ENCODE data around the gene TNFRSF21. TPM values are rescaled to one million over a fixed set of nuclear protein-coding genes. Genes with fewer than 3 reads are reported as not detected.

TNFRSF21 gene
- total RNA-seq, 1 experiment from 2014 or later = 47.3 TPM

GRCh38 chr6:47250302-47250701, 59.4 kb downstream of the TNFRSF21 start (continued):
- TF ChIP-seq, protein P1, sequence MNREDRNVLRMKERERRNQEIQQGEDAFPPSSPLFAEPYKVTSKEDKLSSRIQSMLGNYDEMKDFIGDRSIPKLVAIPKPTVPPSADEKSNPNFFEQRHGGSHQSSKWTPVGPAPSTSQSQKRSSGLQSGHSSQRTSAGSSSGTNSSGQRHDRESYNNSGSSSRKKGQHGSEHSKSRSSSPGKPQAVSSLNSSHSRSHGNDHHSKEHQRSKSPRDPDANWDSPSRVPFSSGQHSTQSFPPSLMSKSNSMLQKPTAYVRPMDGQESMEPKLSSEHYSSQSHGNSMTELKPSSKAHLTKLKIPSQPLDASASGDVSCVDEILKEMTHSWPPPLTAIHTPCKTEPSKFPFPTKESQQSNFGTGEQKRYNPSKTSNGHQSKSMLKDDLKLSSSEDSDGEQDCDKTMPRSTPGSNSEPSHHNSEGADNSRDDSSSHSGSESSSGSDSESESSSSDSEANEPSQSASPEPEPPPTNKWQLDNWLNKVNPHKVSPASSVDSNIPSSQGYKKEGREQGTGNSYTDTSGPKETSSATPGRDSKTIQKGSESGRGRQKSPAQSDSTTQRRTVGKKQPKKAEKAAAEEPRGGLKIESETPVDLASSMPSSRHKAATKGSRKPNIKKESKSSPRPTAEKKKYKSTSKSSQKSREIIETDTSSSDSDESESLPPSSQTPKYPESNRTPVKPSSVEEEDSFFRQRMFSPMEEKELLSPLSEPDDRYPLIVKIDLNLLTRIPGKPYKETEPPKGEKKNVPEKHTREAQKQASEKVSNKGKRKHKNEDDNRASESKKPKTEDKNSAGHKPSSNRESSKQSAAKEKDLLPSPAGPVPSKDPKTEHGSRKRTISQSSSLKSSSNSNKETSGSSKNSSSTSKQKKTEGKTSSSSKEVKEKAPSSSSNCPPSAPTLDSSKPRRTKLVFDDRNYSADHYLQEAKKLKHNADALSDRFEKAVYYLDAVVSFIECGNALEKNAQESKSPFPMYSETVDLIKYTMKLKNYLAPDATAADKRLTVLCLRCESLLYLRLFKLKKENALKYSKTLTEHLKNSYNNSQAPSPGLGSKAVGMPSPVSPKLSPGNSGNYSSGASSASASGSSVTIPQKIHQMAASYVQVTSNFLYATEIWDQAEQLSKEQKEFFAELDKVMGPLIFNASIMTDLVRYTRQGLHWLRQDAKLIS (CRISPR knock-in tag; IDR thresholded peaks at IDR 0.05; ENCODE audit: borderline replicate concordance) = no peak

DNA sequence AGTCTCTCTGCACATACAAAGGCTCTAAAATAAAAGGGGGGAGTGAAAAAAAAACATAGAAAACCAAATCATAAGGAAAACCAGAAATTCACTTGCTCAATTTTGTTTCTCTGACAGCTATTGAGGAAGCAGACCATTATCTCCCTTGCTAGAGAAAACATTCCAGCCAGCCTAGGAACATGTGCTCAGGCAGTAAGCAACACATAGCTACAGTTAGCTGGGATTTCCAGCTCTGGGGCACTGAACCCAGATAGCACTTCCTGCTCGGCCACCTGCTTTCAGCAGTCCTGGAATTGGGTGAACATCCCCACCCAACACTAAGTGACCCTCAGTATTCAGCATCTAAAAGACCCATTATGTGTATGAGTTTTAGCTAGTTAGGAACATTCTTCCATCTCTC, 61.3 kb downstream of the TNFRSF21 start:
- Mint-ChIP-seq H3K9me3 (peaks cover 5% of the 10 kb centered on the region), H3K4me1 (peaks cover 40% of the 10 kb centered on the region), H3K27me3 (ENCODE audit: low read depth) (no peaks in the 10 kb centered on the region), H3K36me3 (peaks cover 20% of the 10 kb centered on the region), H3K4me3 (no peak overlapping the region), H3K27ac (peak overlapping the region; percentile 55; the same call in 1 of the 2 replicates)
- DNase-seq (ENCODE audit: low spot score) = no peak
- TF ChIP-seq MYBL2 (CRISPR knock-in tag; IDR thresholded peaks at IDR 0.05) = no peak
- no peak for TF ChIP-seq ATF3 (CRISPR knock-in tag; conservative IDR thresholded peaks at IDR 0.05)
- no peak for TF ChIP-seq STAT6 (CRISPR knock-in tag; conservative IDR thresholded peaks at IDR 0.05; ENCODE audit: low read depth)
- TF ChIP-seq, protein P2, sequence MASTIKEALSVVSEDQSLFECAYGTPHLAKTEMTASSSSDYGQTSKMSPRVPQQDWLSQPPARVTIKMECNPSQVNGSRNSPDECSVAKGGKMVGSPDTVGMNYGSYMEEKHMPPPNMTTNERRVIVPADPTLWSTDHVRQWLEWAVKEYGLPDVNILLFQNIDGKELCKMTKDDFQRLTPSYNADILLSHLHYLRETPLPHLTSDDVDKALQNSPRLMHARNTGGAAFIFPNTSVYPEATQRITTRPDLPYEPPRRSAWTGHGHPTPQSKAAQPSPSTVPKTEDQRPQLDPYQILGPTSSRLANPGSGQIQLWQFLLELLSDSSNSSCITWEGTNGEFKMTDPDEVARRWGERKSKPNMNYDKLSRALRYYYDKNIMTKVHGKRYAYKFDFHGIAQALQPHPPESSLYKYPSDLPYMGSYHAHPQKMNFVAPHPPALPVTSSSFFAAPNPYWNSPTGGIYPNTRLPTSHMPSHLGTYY (CRISPR knock-in tag; IDR thresholded peaks at IDR 0.05) = no peak
- no peak for TF ChIP-seq ZNF396 (CRISPR knock-in tag; IDR thresholded peaks at IDR 0.05; ENCODE audit: borderline replicate concordance)
- TF ChIP-seq FOXP1 (CRISPR knock-in tag; IDR thresholded peaks at IDR 0.05; ENCODE audit: borderline replicate concordance) = no peak
- no peak for TF ChIP-seq NR2C2 (CRISPR knock-in tag; IDR thresholded peaks at IDR 0.05)
- no peak for TF ChIP-seq SOX15 (CRISPR knock-in tag; IDR thresholded peaks at IDR 0.05)
- TF ChIP-seq IRF2 (CRISPR knock-in tag; IDR thresholded peaks at IDR 0.05; ENCODE audit: borderline replicate concordance, low read depth) = no peak
- ChIA-PET POLR2A (interaction anchor here (0.6 kb wide), 1 partner anchor 146 kb away, joined by 3 read pairs; no protein-coding TSS in a partner anchor), CTCF (interaction anchor here (1.1 to 2.1 kb wide), 3 partner anchors 14 to 151 kb away, joined by 3 to 9 read pairs (median 8); no protein-coding TSS in a partner anchor)
- peak; percentile 44 for ATAC-seq

DNA sequence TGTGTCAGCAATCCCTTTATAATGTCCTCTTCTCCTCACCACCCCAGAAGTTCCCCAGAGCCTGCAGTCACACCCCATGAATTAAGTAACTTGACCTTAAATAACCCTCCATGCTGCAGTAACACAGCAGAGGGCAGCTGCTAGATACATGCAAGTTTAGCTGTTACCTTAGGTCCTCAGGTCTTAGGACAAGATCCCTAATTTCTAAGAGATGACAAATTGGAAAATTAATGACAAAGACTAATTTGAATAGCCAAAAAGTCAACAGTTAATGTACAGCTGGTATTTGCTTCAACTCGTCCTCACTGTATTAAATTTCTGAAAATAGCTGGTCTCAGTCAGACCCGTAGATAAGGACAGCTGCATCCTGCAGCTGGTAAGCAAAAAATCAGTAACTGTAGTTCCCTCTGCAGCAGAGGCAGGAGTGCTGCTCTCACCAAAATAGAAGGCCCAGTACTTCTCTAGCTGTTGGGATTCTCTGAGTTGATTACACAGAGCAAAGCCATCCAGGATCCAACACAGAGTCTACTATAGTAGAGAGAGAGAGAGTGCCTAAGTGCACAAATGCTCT, 62.4 kb downstream of the TNFRSF21 start:
- ChIA-PET POLR2A (no interaction called here), CTCF (interaction anchor here (1.8 to 2.1 kb wide), 2 partner anchors 12 to 150 kb away, joined by 8 to 9 read pairs; no protein-coding TSS in a partner anchor)
- Mint-ChIP-seq H3K27ac (peak overlapping the region; percentile 49; the same call in 1 of the 2 replicates), H3K27me3 (ENCODE audit: low read depth) (no peaks in the 10 kb centered on the region), H3K9me3 (peaks cover 5% of the 10 kb centered on the region), H3K4me3 (no peak overlapping the region), H3K4me1 (peaks cover 49% of the 10 kb centered on the region), H3K36me3 (peaks cover 19% of the 10 kb centered on the region)
- DNase-seq (ENCODE audit: low spot score) (no peak), ATAC-seq (peak; percentile 51)
- TF ChIP-seq, protein P3, sequence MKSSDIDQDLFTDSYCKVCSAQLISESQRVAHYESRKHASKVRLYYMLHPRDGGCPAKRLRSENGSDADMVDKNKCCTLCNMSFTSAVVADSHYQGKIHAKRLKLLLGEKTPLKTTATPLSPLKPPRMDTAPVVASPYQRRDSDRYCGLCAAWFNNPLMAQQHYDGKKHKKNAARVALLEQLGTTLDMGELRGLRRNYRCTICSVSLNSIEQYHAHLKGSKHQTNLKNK (CRISPR knock-in tag; IDR thresholded peaks at IDR 0.05) = no peak
- no peak for TF ChIP-seq ZNF423 (CRISPR knock-in tag; IDR thresholded peaks at IDR 0.05)
- TF ChIP-seq NFYB (CRISPR knock-in tag; conservative IDR thresholded peaks at IDR 0.05; ENCODE audit: low read depth) = no peak
- no peak for TF ChIP-seq ZNF263 (CRISPR knock-in tag; IDR thresholded peaks at IDR 0.05; ENCODE audit: low read depth)
- no peak for TF ChIP-seq RELA (CRISPR knock-in tag; IDR thresholded peaks at IDR 0.05; ENCODE audit: borderline replicate concordance)
- TF ChIP-seq TEAD1 (CRISPR knock-in tag; IDR thresholded peaks at IDR 0.05) = no peak
- no peak for TF ChIP-seq ZSCAN18 (CRISPR knock-in tag; IDR thresholded peaks at IDR 0.05)
- no peak for TF ChIP-seq NFE2L1 (CRISPR knock-in tag; IDR thresholded peaks at IDR 0.05)
- no peak for TF ChIP-seq E2F1 (CRISPR knock-in tag; IDR thresholded peaks at IDR 0.05)
- TF ChIP-seq EMX1 (CRISPR knock-in tag; IDR thresholded peaks at IDR 0.05) = no peak
- TF ChIP-seq, protein P2 (CRISPR knock-in tag; IDR thresholded peaks at IDR 0.05) = no peak

Measured in WTC11 (cell line).